HG02885 (cell line): ENCODE measurements around the gene CEP55.
"Not testable (repeated sequence)": the region's sequence is repeated elsewhere in the genome, so short reads cannot be mapped to it uniquely, and the experiment has no call there.

Experiments used
- ATAC-seq: cut with Tn5 transposase; IDR thresholded peaks from one replicate; pipeline ENCODE4 v1.9.1; 2021; ENCODE audit warnings: mild to moderate bottlenecking; ENCODE audit not compliant: unreplicated experiment, poor library complexity

CEP55 gene

GRCh38 chr10:93505075-93505474 is 8.7 kb downstream of the CEP55 start:
- ATAC-seq, result no peak

GRCh38 chr10:93509816-93510215 is 13.4 kb downstream of the CEP55 start:
- ATAC-seq, result no peak

GRCh38 chr10:93512565-93512964 is 16.2 kb downstream of the CEP55 start:
- ATAC-seq, result no peak

GRCh38 chr10:93513091-93513490 is 16.7 kb downstream of the CEP55 start:
- ATAC-seq, result no peak

GRCh38 chr10:93514521-93514920 is 18.1 kb downstream of the CEP55 start:
- no peak for ATAC-seq

- no peak for ATAC-seq
Observed at GRCh38 chr10:93515071-93516005, 18.9 kb downstream of the CEP55 start.

GRCh38 chr10:93516006-93516380 is 19.6 kb downstream of the CEP55 start:
- no peak for ATAC-seq

GRCh38 chr10:93518531-93518930 is 22.1 kb downstream of the CEP55 start:
- no peak for ATAC-seq

GRCh38 chr10:93535293-93535692 is 38.9 kb downstream of the CEP55 start:
- ATAC-seq, result no peak

GRCh38 chr10:93540871-93541270 is 44.5 kb downstream of the CEP55 start:
- ATAC-seq, result not testable (repeated sequence)

GRCh38 chr10:93541402-93542357 is 45.3 kb downstream of the CEP55 start:
- ATAC-seq, result no peak

- ATAC-seq, result no peak
Observed at GRCh38 chr10:93542358-93542791, 46.0 kb downstream of the CEP55 start.

GRCh38 chr10:93546995-93547394 is 50.6 kb downstream of the CEP55 start:
- not testable (repeated sequence) for ATAC-seq

GRCh38 chr10:93547522-93547921 is 51.1 kb downstream of the CEP55 start:
- no peak for ATAC-seq

GRCh38 chr10:93548376-93549071 is 52.1 kb downstream of the CEP55 start:
- no peak for ATAC-seq

- no peak for ATAC-seq
Observed at GRCh38 chr10:93550606-93551005, 54.2 kb downstream of the CEP55 start.

- ATAC-seq, result no peak
Observed at GRCh38 chr10:93552780-93553179, 56.4 kb downstream of the CEP55 start.

- ATAC-seq, result no peak
Observed at GRCh38 chr10:93553482-93554315, 57.3 kb downstream of the CEP55 start.

- no peak for ATAC-seq
Observed at GRCh38 chr10:93554316-93554663, 57.9 kb downstream of the CEP55 start.
